NCI-H1048 (cell line): Measurements from ENCODE around the gene PTPRA.
"Not testable (repeated sequence)": the region's sequence is repeated elsewhere in the genome, so short reads cannot be mapped to it uniquely, and the experiment has no call there.

Experiments
- DNase-seq: peaks from one replicate; lab custom pipeline; 2025; lab: John Stamatoyannopoulos, UW

The PTPRA gene

GRCh38 chr20:3000852-3001523 lies 127.7 kb downstream of the PTPRA start:
- DNase-seq: no peak

GRCh38 chr20:3003416-3003815 lies 130.1 kb downstream of the PTPRA start:
- no peak for DNase-seq

- no peak for DNase-seq
Observed at GRCh38 chr20:3010985-3011723, 137.9 kb downstream of the PTPRA start.

- no peak for DNase-seq
Observed at GRCh38 chr20:3011752-3012151, 138.5 kb downstream of the PTPRA start.

GRCh38 chr20:3013771-3014170 lies 140.5 kb downstream of the PTPRA start:
- DNase-seq: no peak

- DNase-seq: no peak
Observed at GRCh38 chr20:3014179-3014578, 140.9 kb downstream of the PTPRA start.

- no peak for DNase-seq
Observed at GRCh38 chr20:3014662-3015061, 141.4 kb downstream of the PTPRA start.

- not testable (repeated sequence) for DNase-seq
Observed at GRCh38 chr20:3015302-3015701, 142.0 kb downstream of the PTPRA start.

GRCh38 chr20:3021327-3021726 lies 148.0 kb downstream of the PTPRA start:
- DNase-seq: no peak

GRCh38 chr20:3021777-3022176 lies 148.5 kb downstream of the PTPRA start:
- no peak for DNase-seq

- not testable (repeated sequence) for DNase-seq
Observed at GRCh38 chr20:3022559-3023490, 149.5 kb downstream of the PTPRA start.

- no peak for DNase-seq
Observed at GRCh38 chr20:3027987-3028386, 154.7 kb downstream of the PTPRA start.

- DNase-seq: no peak
Observed at GRCh38 chr20:3031524-3032147, 158.4 kb downstream of the PTPRA start.

GRCh38 chr20:3032624-3033023 lies 159.3 kb downstream of the PTPRA start:
- no peak for DNase-seq

GRCh38 chr20:3037654-3038053 lies 164.4 kb downstream of the PTPRA start:
- DNase-seq: no peak

- no peak for DNase-seq
Observed at GRCh38 chr20:3038454-3038853, 165.2 kb downstream of the PTPRA start.

GRCh38 chr20:3039426-3039825 lies 166.1 kb downstream of the PTPRA start:
- DNase-seq: no peak

GRCh38 chr20:3040086-3040485 lies 166.8 kb downstream of the PTPRA start:
- DNase-seq: no peak

GRCh38 chr20:3041854-3042409 lies 168.7 kb downstream of the PTPRA start:
- DNase-seq: no peak

- no peak for DNase-seq
Observed at GRCh38 chr20:3042625-3043024, 169.3 kb downstream of the PTPRA start.

GRCh38 chr20:3043322-3043721 lies 170.0 kb downstream of the PTPRA start, which contains the start of gene GNRH2:
TSS of gene GNRH2 (plus strand) at chr20:3043622. CDS start at chr20:3044415, 793 bp downstream.
- DNase-seq: no peak
